Stimulated activated CD4-positive, alpha-beta T cell treated with anti-CD3 and anti-CD28 coated beads, Interleukin-1b, Interleukin-23, amount 100 ng/mL, for 48 hours (primary cell): ENCODE measurements around the gene C10orf95.
A peak's percentile ranks its signal among the peaks of the same experiment; 100 is the strongest.

Experiments
- DNase-seq: peaks from one replicate; pipeline ENCODE4 v3.0.0-alpha.2; 2020

The C10orf95 gene

GRCh38 chr10:102413806-102414561 lies 37.4 kb downstream of the C10orf95 start:
- no peak for DNase-seq

GRCh38 chr10:102413053-102413705 lies 38.2 kb downstream of the C10orf95 start:
- peak; percentile 59 for DNase-seq

- DNase-seq, result no peak
These were observed 39.0 kb downstream of the C10orf95 start for GRCh38 chr10:102412293-102412692.

GRCh38 chr10:102411341-102412255 lies 39.7 kb downstream of the C10orf95 start:
- DNase-seq, result no peak

DNA sequence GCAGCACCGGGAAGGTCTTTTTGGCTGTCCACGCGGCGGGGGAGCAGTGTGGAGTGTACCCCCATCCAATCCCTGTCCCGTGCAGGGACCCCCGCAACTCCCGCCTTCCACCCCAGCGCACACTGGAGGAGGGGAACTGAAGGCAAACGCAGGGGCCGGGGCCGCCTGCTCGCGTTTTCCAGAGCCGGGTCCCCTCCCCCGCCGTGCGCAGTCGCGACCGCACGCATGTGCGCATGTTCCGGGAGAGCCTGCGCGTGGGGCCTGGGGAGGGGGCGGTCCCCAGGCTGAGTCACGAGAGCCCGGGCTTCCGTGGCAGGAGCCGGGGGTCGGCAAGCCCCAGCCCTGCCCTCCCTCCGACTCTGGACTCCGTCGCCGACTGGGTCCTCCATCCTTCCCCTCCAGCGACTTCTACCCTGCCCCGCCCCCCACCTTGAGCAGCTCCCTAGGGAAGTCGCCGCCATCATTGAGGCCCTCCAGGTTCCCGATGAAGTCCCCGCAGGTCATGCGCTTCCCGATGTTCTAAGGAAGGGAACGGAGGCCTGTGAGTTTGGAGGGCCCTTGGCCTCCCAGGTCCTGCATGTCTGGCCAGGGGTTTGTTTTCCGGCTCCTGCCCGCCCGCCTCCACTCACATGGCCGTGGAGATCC lies 40.8 kb downstream of the C10orf95 start:
- peak; percentile 67 for DNase-seq

- DNase-seq, result no peak
These were observed 41.5 kb downstream of the C10orf95 start for GRCh38 chr10:102409604-102410428.

DNA sequence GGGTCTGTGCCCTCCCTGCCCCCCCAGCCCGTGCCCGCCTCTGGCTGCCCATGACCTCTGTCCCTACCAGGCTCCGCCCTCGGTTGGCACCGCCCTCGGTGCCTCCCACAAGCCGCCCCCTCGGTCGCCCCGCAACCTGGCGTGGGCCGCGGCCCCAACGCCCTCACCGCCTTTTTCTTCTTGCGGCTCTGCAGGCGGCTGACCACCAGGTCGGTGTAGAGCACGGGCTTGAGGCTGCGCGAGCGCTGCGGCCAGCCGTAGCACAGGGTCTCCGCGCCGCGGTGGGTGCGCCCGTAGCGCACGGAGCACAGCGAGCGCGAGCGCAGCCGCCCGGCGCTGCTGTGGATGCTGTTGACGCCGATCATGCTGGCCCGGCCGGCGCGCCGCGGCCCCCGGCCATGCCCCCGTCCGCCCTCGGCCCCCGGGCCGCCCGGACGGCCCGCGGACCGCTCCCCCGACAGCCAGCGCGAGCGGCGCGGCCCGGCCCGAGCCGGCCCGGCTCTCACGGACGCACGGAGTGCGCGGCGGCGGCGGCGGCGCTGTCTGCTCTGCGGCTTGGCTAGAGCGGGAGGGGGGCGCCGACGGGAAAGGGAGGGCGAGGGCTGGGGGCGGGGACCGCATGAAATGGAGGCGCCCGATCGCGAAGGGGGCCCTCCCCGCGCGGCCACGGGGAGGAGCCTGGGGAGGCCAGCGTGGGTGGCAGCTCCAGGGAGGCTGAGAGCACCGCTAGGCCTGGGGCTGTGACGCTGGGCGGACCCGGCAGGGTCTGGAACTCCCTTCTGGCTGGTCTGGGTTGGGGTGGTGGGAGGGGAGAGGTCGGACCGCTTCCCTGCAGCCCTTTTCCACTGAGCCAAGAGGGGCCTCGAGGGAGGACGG lies 42.4 kb downstream of the C10orf95 start:
- DNase-seq, result peak; percentile 81

DNA sequence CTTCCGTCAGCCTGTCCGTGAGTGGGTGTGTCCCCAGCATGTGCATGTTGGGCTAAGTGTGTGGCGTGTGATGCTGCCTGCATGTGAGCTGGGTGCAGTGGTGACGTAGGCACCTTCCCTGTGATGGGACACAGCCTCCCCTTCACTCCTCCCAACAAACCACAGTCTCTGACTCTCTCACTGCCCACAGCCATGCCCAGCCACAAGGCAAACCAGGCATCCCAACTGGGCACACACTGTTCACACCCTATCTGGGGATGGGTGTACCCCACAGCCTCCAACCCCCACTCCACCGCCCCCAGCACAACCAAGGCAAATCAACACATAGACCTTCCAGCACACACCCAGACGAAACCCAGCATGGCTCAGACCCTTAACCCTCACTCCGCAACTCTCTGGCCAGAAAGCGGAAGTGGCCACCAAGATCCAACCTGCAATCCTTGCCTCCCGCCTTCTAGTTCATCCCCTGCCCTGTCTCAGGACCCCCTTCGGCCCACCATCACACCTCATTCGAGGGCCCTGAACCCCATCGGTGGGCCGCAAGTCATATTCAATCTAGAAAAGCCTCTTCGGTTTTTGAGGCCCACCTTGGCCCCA lies 43.1 kb downstream of the C10orf95 start:
- peak; percentile 37 for DNase-seq

- no peak for DNase-seq
These were observed 43.8 kb downstream of the C10orf95 start for GRCh38 chr10:102407425-102408130.

GRCh38 chr10:102406815-102407214 lies 44.5 kb downstream of the C10orf95 start:
- DNase-seq, result no peak

GRCh38 chr10:102405632-102406031 lies 45.7 kb downstream of the C10orf95 start:
- DNase-seq, result no peak

- no peak for DNase-seq
These were observed 46.2 kb downstream of the C10orf95 start for GRCh38 chr10:102405108-102405571.

- no peak for DNase-seq
These were observed 46.8 kb downstream of the C10orf95 start for GRCh38 chr10:102404361-102405107.

- no peak for DNase-seq
These were observed 48.2 kb downstream of the C10orf95 start for GRCh38 chr10:102403115-102403514.

- DNase-seq, result no peak
These were observed 48.8 kb downstream of the C10orf95 start for GRCh38 chr10:102402512-102402896.

DNA sequence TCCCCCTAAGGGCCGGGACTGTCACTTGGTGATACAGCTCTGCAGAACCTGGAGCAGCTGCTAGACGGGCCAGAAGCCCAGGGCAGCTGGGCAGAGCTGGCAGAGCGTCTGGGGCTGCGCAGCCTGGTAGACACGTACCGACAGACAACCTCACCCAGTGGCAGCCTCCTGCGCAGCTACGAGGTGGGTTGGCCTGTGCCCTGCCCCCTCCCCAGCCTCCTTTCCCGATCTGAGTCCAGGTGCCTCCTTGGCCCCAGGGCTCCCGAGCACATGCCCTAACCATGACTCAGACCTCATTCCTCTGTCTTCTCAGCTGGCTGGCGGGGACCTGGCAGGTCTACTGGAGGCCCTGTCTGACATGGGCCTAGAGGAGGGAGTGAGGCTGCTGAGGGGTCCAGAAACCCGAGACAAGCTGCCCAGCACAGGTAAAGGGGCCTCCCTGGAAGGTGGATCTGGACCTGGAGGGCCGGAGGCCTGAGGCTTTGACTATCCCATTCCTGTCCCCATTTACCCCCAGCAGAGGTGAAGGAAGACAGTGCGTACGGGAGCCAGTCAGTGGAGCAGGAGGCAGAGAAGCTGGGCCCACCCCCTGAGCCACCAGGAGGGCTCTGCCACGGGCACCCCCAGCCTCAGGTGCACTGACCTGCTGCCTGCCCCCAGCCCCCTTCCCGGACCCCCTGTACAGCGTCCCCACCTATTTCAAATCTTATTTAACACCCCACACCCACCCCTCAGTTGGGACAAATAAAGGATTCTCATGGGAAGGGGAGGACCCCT lies 49.4 kb downstream of the C10orf95 start:
- DNase-seq, result no peak

DNA sequence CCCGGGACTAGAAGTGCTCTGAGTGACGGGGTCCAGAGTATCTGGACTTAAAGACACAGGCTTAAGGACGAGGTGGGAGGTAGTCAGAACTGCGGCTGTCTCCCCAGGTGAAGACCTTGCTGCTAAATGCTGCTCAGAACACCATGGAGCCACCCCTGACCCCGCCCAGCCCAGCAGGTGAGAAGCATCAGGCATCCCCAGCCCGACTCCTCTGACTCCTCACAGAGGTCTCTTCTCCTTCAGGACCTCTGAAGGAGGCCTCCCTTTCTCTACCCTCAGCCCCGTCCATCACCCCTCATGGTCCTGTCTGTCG lies 50.0 kb downstream of the C10orf95 start:
- DNase-seq, result no peak

DNA sequence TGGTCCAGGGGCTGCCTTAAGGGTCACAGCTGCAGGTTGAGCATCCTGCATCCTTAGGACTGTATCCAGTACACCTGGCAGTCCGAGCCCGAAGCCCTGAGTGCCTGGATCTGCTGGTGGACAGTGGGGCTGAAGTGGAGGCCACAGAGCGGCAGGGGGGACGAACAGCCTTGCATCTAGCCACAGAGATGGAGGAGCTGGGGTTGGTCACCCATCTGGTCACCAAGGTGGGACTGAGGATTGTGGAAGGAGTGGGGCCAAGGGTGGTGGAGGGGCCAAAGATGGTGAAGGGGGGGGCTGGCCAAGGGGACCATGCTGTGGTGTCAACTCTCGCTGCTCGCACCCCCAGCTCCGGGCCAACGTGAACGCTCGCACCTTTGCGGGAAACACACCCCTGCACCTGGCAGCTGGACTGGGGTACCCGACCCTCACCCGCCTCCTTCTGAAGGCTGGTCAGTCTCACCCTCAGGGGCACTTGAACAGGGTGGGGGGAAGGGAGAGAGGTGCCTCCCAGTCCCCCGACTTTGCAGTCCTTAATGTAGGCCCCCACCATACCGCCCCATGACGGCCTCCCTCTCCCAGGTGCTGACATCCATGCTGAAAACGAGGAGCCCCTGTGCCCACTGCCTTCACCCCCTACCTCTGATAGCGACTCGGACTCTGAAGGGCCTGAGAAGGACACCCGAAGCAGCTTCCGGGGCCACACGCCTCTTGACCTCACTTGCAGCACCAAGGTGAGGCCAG lies 50.6 kb downstream of the C10orf95 start:
- no peak for DNase-seq
